ENCODE results near the gene CMTR1.
"Not testable (repeated sequence)": the region's sequence is repeated elsewhere in the genome, so short reads cannot be mapped to it uniquely, and the experiment has no call there.

Gene CMTR1

GRCh38 chr6:37438930-37439329 is 5.9 kb downstream of the CMTR1 start:
- H3K4me2 ChIP-seq (ENCODE audit: low read length): no peak overlapping the region
- peaks cover 6% of the 10 kb centered on the region for H3K4me1 ChIP-seq
- H3K27ac ChIP-seq: no peak overlapping the region
- TF ChIP-seq, protein P1, sequence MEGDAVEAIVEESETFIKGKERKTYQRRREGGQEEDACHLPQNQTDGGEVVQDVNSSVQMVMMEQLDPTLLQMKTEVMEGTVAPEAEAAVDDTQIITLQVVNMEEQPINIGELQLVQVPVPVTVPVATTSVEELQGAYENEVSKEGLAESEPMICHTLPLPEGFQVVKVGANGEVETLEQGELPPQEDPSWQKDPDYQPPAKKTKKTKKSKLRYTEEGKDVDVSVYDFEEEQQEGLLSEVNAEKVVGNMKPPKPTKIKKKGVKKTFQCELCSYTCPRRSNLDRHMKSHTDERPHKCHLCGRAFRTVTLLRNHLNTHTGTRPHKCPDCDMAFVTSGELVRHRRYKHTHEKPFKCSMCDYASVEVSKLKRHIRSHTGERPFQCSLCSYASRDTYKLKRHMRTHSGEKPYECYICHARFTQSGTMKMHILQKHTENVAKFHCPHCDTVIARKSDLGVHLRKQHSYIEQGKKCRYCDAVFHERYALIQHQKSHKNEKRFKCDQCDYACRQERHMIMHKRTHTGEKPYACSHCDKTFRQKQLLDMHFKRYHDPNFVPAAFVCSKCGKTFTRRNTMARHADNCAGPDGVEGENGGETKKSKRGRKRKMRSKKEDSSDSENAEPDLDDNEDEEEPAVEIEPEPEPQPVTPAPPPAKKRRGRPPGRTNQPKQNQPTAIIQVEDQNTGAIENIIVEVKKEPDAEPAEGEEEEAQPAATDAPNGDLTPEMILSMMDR (IDR thresholded peaks at IDR 0.05): no peak
- H3K79me2 ChIP-seq: no peaks in the 10 kb centered on the region
- no peaks in the 10 kb centered on the region for H3K9me3 ChIP-seq (ENCODE audit: control insufficient read depth, low read length)
- H2AFZ ChIP-seq: no peak overlapping the region
- no peaks in the 10 kb centered on the region for H3K27me3 ChIP-seq (ENCODE audit: control insufficient read depth, insufficient read depth, low read length)
- H3K4me3 ChIP-seq (ENCODE audit: low read depth, low read length): no peak overlapping the region
- H3K36me3 ChIP-seq (ENCODE audit: control insufficient read depth, insufficient read depth, low read length): no peaks in the 10 kb centered on the region
- no peak overlapping the region for H3K9ac ChIP-seq

- Histone ChIP-seq H3K4me2 (ENCODE audit: low read length) (no peak overlapping the region), H3K4me3 (ENCODE audit: low read depth, low read length) (no peak overlapping the region), H3K27me3 (ENCODE audit: control insufficient read depth, insufficient read depth, low read length) (no peaks in the 10 kb centered on the region), H3K4me1 (no peaks in the 10 kb centered on the region), H3K79me2 (no peaks in the 10 kb centered on the region), H3K9ac (no peak overlapping the region), H3K27ac (no peak overlapping the region), H3K36me3 (ENCODE audit: control insufficient read depth, insufficient read depth, low read length) (no peaks in the 10 kb centered on the region), H3K9me3 (ENCODE audit: control insufficient read depth, low read length) (no peaks in the 10 kb centered on the region), H2AFZ (no peak overlapping the region)
- TF ChIP-seq, protein P1 (IDR thresholded peaks at IDR 0.05): no peak
Measured at GRCh38 chr6:37441651-37442050, 8.6 kb downstream of the CMTR1 start.

DNA sequence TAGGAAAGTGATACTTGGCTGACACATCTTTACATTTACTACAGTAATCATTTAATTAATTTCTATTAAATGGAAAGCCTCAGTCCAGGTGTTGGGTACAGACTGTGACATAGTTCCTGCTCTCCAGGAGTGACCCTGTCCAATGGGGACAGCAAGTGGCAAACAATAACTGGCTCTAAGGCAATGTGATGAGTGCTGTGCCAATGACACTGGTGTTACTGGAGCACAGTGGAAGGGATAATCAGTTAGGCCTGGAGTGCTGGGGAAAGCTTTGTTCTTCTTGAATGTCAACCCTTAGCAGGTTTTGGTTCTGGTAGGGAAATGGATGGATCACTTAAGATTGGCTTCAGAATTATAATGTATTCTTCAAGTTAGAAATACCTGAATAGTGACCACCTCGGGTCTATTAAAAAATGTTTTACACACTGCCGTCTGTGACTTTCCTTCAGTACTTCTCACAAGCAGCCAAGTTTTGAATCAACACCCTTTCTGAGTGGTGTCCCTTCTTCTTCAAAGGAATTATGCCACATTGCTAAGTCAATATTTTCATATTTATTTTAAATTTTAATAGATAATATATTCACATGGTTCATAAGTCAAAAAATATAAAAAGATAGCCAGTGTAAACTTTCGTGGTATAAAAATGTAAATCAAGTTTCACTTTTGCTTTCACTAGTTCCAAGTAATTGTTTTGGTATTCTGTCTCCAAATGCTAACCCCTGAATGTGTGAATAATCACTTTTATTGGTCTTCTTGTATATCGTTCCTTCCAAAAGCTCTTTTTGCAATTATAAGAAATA is 9.6 kb downstream of the CMTR1 start:
- TF ChIP-seq, protein P1 (IDR thresholded peaks at IDR 0.05): no peak
- H3K9ac ChIP-seq: no peak overlapping the region
- H3K27ac ChIP-seq: no peak overlapping the region
- no peak overlapping the region for H3K4me3 ChIP-seq (ENCODE audit: low read depth, low read length)
- no peaks in the 10 kb centered on the region for H3K27me3 ChIP-seq (ENCODE audit: control insufficient read depth, insufficient read depth, low read length)
- no peaks in the 10 kb centered on the region for H3K36me3 ChIP-seq (ENCODE audit: control insufficient read depth, insufficient read depth, low read length)
- no peaks in the 10 kb centered on the region for H3K79me2 ChIP-seq
- no peak overlapping the region for H3K4me2 ChIP-seq (ENCODE audit: low read length)
- no peaks in the 10 kb centered on the region for H3K9me3 ChIP-seq (ENCODE audit: control insufficient read depth, low read length)
- H2AFZ ChIP-seq: no peak overlapping the region
- no peaks in the 10 kb centered on the region for H3K4me1 ChIP-seq

- H3K36me3 ChIP-seq (ENCODE audit: control insufficient read depth, insufficient read depth, low read length); H3K4me1 ChIP-seq; H2AFZ ChIP-seq; H3K9me3 ChIP-seq (ENCODE audit: control insufficient read depth, low read length); H3K79me2 ChIP-seq; H3K4me3 ChIP-seq (ENCODE audit: low read depth, low read length); H3K27me3 ChIP-seq (ENCODE audit: control insufficient read depth, insufficient read depth, low read length); H3K9ac ChIP-seq; H3K27ac ChIP-seq; H3K4me2 ChIP-seq (ENCODE audit: low read length): not testable (repeated sequence)
Measured at GRCh38 chr6:37443216-37443542, 10.2 kb downstream of the CMTR1 start.

- Histone ChIP-seq H3K4me3 (ENCODE audit: low read depth, low read length) (no peak overlapping the region), H3K4me2 (ENCODE audit: low read length) (no peak overlapping the region), H3K9ac (no peak overlapping the region), H3K36me3 (ENCODE audit: control insufficient read depth, insufficient read depth, low read length) (no peaks in the 10 kb centered on the region), H3K79me2 (peaks cover 8% of the 10 kb centered on the region), H3K9me3 (ENCODE audit: control insufficient read depth, low read length) (no peaks in the 10 kb centered on the region), H2AFZ (no peak overlapping the region), H3K27ac (no peak overlapping the region), H3K27me3 (ENCODE audit: control insufficient read depth, insufficient read depth, low read length) (no peaks in the 10 kb centered on the region), H3K4me1 (no peaks in the 10 kb centered on the region)
- TF ChIP-seq, protein P1 (IDR thresholded peaks at IDR 0.05): no peak
Measured at GRCh38 chr6:37449984-37450383, 17.0 kb downstream of the CMTR1 start.

Measured in parathyroid adenoma (tissue), 2 donors.